Caco-2 (cell line): ENCODE data around the gene CDC7. TPM values are rescaled to one million over a fixed set of nuclear protein-coding genes. Genes with fewer than 3 reads are reported as not detected.

Source experiments
- BruUV-seq: library from RNA; stranded (reverse); fragments of 400-500 nt; replicated peaks from 2 replicates; lab custom pipeline; 2021; lab: Mats Ljungman, UMichigan
- CTCF ChIA-PET: fragments of 300-600 bp; sonication (Branson Sonifier 250); formaldehyde crosslinking; loops from one replicate; lab custom pipeline; 2022; ENCODE audit warnings: antibody characterized with exemption; lab: Charles Lee
- POLR2A ChIA-PET: fragments of 300-600 bp; sonication (Branson Sonifier 250); formaldehyde crosslinking; loops from one replicate; lab custom pipeline; 2022; ENCODE audit warnings: antibody characterized with exemption; lab: Charles Lee
- DNase-seq, 2 experiments: peaks; one replicate each; pipeline versions ENCODE4 v3.0.0 to v3.0.0-alpha.2; 2020 to 2022
- H3K27me3 ChIP-seq: replicated peaks from 2 replicates; pipeline ENCODE4 v1.6.0; 2011; ENCODE audit warnings: low read length; ENCODE audit not compliant: control insufficient read depth, insufficient read depth
- H3K36me3 ChIP-seq: 2 replicates; pipeline ENCODE4 v1.5.1; 2011; ENCODE audit warnings: low read length; ENCODE audit not compliant: control insufficient read depth, insufficient read depth
- H3K4me1 ChIP-seq: fragments of 250-450 bp; sonication (Bioruptor Pico); 2 replicates; pipeline ENCODE4 v1.5.1; 2020; ENCODE audit warnings: mild to moderate bottlenecking
- H3K4me3 ChIP-seq: 2 replicates; pipeline ENCODE4 v1.5.1; 2011; ENCODE audit warnings: low read depth, mild to moderate bottlenecking, control low read depth, low read length
- H3K9me3 ChIP-seq: fragments of 250-450 bp; sonication (Bioruptor Pico); 2 replicates; pipeline ENCODE4 v1.5.1; 2020; ENCODE audit warnings: mild to moderate bottlenecking, moderate library complexity
- H3K27ac Mint-ChIP-seq: one replicate; pipeline ENCODE4 v1.8.0; 2022; ENCODE audit warnings: mixed read lengths; ENCODE audit not compliant: unreplicated experiment
- H3K27me3 Mint-ChIP-seq: one replicate; pipeline ENCODE4 v1.8.0; 2022; ENCODE audit warnings: mixed read lengths; ENCODE audit not compliant: insufficient read depth, unreplicated experiment
- H3K36me3 Mint-ChIP-seq: one replicate; pipeline ENCODE4 v1.8.0; 2022; ENCODE audit warnings: mild to moderate bottlenecking, mixed read lengths; ENCODE audit not compliant: insufficient read depth, unreplicated experiment
- H3K4me1 Mint-ChIP-seq: one replicate; pipeline ENCODE4 v1.8.0; 2022; ENCODE audit warnings: low read depth, mixed read lengths; ENCODE audit not compliant: unreplicated experiment
- H3K4me3 Mint-ChIP-seq: one replicate; pipeline ENCODE4 v1.8.0; 2022; ENCODE audit warnings: mild to moderate bottlenecking, moderate library complexity, mixed read lengths; ENCODE audit not compliant: unreplicated experiment
- H3K9me3 Mint-ChIP-seq: one replicate; pipeline ENCODE4 v1.8.0; 2022; ENCODE audit warnings: mixed read lengths; ENCODE audit not compliant: unreplicated experiment
- intact Hi-C: fragments of 100-400 bp; cut with micrococcal nuclease; formaldehyde crosslinking; loops from one replicate; pipeline ENCODE4 v1.10.0; 2022; ENCODE audit not compliant: unreplicated experiment
- total RNA-seq: library from RNA; stranded (reverse); gene quantifications from 2 replicates; pipeline ENCODE4 v1.2.3, GENCODE V29; 2022
- TF ChIP-seq, protein P1 (sequence below), 2 experiments: fragments of 200-600 bp in 1 of 2; IDR thresholded peaks; 1 replicate in 1 of 2; 2 replicates in 1 of 2; pipeline versions ENCODE4 v1.5.1 to v1.8.0; 2011 to 2022; ENCODE audit warnings: antibody characterized with exemption in 1 of 2, control low read depth in 1 of 2, inconsistent platforms in 1 of 2, low read depth in 1 of 2, low read length in 1 of 2, mild to moderate bottlenecking in 1 of 2, moderate library complexity in 1 of 2; ENCODE audit not compliant: insufficient read depth in 1 of 2, severe bottlenecking in 1 of 2, unreplicated experiment in 1 of 2

The CDC7 gene
- total RNA-seq, 1 experiment from 2014 or later = 19.4 TPM

DNA sequence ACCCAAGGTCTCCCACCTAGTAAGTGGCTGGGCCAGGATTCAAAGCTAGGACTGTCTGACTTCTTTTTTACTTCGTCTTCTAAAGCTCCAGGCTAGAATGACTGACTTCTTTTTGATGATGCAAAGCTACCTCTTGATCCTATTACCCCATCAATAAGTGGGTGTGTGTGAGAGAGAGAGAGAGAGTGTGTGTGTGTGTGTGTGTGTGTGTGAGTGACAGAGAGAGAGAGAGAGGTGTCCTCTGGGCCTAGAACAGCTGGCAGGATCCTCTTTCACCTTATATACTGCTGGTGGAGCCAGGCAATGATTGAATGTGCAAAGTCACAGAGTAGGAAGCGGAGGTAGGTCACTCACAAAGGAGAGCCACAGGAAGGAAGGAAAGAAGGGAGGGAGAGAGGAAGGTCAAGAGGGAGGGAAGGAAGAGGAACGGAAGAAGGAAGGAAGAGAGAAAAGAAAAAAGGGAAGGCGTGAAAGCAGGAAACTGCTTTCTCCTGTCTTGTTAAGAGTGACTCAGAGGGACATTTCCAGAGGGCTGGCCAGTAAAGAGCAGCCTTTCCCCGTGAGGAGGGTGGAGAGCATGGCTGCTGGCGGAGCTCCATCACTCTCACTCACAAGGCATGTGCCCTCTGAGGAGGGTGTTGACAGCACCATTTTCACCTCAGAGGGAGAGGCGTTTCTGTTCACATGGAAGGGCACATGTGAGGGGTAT is 68.9 kb downstream of the CDC7 start:
- CTCF ChIA-PET = no interaction called here
- Histone ChIP-seq H3K27me3 (no peaks in the 10 kb centered on the region), H3K4me3 (no peak overlapping the region), H3K36me3 (no peaks in the 10 kb centered on the region), H3K4me1 (no peaks in the 10 kb centered on the region), H3K9me3 (no peaks in the 10 kb centered on the region)
- intact Hi-C loops = no loop called here
- no peaks in the 10 kb centered on the region for H3K9me3 Mint-ChIP-seq
- TF ChIP-seq, protein P1, sequence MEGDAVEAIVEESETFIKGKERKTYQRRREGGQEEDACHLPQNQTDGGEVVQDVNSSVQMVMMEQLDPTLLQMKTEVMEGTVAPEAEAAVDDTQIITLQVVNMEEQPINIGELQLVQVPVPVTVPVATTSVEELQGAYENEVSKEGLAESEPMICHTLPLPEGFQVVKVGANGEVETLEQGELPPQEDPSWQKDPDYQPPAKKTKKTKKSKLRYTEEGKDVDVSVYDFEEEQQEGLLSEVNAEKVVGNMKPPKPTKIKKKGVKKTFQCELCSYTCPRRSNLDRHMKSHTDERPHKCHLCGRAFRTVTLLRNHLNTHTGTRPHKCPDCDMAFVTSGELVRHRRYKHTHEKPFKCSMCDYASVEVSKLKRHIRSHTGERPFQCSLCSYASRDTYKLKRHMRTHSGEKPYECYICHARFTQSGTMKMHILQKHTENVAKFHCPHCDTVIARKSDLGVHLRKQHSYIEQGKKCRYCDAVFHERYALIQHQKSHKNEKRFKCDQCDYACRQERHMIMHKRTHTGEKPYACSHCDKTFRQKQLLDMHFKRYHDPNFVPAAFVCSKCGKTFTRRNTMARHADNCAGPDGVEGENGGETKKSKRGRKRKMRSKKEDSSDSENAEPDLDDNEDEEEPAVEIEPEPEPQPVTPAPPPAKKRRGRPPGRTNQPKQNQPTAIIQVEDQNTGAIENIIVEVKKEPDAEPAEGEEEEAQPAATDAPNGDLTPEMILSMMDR (IDR thresholded peaks at IDR 0.05; ENCODE audit: insufficient read depth in 1 of 2, low read depth in 1 of 2, low read length in 1 of 2, severe bottlenecking in 1 of 2, unreplicated experiment in 1 of 2) = no peak
- H3K36me3 Mint-ChIP-seq = no peaks in the 10 kb centered on the region
- POLR2A ChIA-PET = no interaction called here
- no peak for DNase-seq
- H3K4me1 Mint-ChIP-seq = no peaks in the 10 kb centered on the region
- no TSS peak for BruUV-seq
- no peaks in the 10 kb centered on the region for H3K27me3 Mint-ChIP-seq
- peak overlapping the region; percentile 6 for H3K27ac Mint-ChIP-seq
- H3K4me3 Mint-ChIP-seq = no peak overlapping the region

DNA sequence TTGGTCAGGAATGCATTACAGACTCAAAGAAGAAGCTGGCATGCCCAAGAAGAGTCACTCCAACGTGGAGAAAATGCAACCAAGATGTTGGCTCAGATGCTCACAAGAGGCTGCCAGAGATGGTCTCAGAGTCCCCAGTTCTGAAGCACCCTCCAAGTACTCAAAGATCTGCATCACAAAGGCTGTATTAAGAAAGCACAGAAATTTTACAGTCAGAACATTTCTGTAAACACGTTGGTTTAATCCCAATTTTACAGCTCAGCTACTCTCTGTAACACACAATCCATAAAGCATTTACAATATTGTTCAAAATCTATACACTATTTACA is 69.4 kb downstream of the CDC7 start:
- intact Hi-C loops = no loop called here
- H3K27me3 ChIP-seq = no peaks in the 10 kb centered on the region
- POLR2A ChIA-PET = no interaction called here
- no peaks in the 10 kb centered on the region for H3K27me3 Mint-ChIP-seq
- H3K4me1 Mint-ChIP-seq = no peaks in the 10 kb centered on the region
- no peaks in the 10 kb centered on the region for H3K36me3 Mint-ChIP-seq
- CTCF ChIA-PET = no interaction called here
- H3K4me3 ChIP-seq = no peak overlapping the region
- BruUV-seq = no TSS peak
- no peaks in the 10 kb centered on the region for H3K9me3 ChIP-seq
- no peaks in the 10 kb centered on the region for H3K9me3 Mint-ChIP-seq
- no peak overlapping the region for H3K4me3 Mint-ChIP-seq
- no peak for DNase-seq
- H3K36me3 ChIP-seq = no peaks in the 10 kb centered on the region
- TF ChIP-seq, protein P1 (IDR thresholded peaks at IDR 0.05; ENCODE audit: insufficient read depth in 1 of 2, low read depth in 1 of 2, low read length in 1 of 2, severe bottlenecking in 1 of 2, unreplicated experiment in 1 of 2) = no peak
- H3K27ac Mint-ChIP-seq = no peak overlapping the region
- no peaks in the 10 kb centered on the region for H3K4me1 ChIP-seq

DNA sequence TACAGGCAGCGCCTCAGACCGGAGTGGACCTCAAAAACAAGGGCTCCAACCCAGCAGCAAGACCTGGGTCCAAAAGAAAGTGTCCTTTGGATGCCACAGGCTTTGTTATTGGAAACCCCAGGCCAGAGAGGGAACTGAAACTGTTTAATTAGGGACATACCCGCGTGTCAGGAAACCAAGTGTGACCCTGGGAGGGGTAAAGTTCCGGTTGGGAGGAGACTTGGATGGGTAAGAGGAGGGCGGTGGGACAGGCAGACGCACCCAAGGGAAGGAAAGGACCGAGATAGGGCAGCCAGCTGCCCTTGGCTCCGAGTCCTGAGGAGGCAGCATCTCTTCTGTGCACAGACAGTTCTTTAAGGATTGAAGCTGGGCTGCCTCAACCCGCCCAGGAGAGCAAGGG is 71.4 kb downstream of the CDC7 start:
- H3K36me3 ChIP-seq = no peaks in the 10 kb centered on the region
- no TSS peak for BruUV-seq
- ChIA-PET POLR2A (no interaction called here), CTCF (no interaction called here)
- intact Hi-C loops = no loop called here
- H3K4me1 Mint-ChIP-seq = no peaks in the 10 kb centered on the region
- no peak overlapping the region for H3K4me3 ChIP-seq
- no peak overlapping the region for H3K4me3 Mint-ChIP-seq
- H3K27me3 Mint-ChIP-seq = no peaks in the 10 kb centered on the region
- H3K27ac Mint-ChIP-seq = no peak overlapping the region
- no peaks in the 10 kb centered on the region for H3K9me3 ChIP-seq
- TF ChIP-seq, protein P1 (IDR thresholded peaks at IDR 0.05; ENCODE audit: insufficient read depth in 1 of 2, low read depth in 1 of 2, low read length in 1 of 2, severe bottlenecking in 1 of 2, unreplicated experiment in 1 of 2) = no peak
- no peaks in the 10 kb centered on the region for H3K36me3 Mint-ChIP-seq
- H3K27me3 ChIP-seq = no peaks in the 10 kb centered on the region
- no peaks in the 10 kb centered on the region for H3K4me1 ChIP-seq
- DNase-seq = no peak
- no peaks in the 10 kb centered on the region for H3K9me3 Mint-ChIP-seq

Other genes starting within 250 kb of the CDC7 start
- gene HFM1, start 96.0 kb upstream of the CDC7 start, total RNA-seq = 0.26 and 0.48 TPM in 2 replicates